Mammary epithelial cell (primary cell): ENCODE data around the gene FKBP8.

ENCODE experiments used
- EZH2 ChIP-seq: IDR thresholded peaks from 2 replicates; pipeline ENCODE4 v1.6.1; 2012; ENCODE audit warnings: low read length, inconsistent platforms, borderline replicate concordance
- TF ChIP-seq, protein P1 (sequence below), 2 donors: IDR thresholded peaks in 1 of 2; conservative IDR thresholded peaks in 1 of 2; 2 replicates each; pipeline ENCODE4 v1.5.1; 2011 to 2012; ENCODE audit warnings: inconsistent platforms in 2 of 2, low read length in 2 of 2, mild to moderate bottlenecking in 2 of 2, control low read depth in 1 of 2, low read depth in 1 of 2; ENCODE audit not compliant: insufficient read depth in 1 of 2; ENCODE audit errors: extremely low read depth in 1 of 2

GRCh38 chr19:18536475-18536874 is 6.9 kb downstream of the FKBP8 start:
- TF ChIP-seq EZH2, result no peak
- TF ChIP-seq, protein P1, sequence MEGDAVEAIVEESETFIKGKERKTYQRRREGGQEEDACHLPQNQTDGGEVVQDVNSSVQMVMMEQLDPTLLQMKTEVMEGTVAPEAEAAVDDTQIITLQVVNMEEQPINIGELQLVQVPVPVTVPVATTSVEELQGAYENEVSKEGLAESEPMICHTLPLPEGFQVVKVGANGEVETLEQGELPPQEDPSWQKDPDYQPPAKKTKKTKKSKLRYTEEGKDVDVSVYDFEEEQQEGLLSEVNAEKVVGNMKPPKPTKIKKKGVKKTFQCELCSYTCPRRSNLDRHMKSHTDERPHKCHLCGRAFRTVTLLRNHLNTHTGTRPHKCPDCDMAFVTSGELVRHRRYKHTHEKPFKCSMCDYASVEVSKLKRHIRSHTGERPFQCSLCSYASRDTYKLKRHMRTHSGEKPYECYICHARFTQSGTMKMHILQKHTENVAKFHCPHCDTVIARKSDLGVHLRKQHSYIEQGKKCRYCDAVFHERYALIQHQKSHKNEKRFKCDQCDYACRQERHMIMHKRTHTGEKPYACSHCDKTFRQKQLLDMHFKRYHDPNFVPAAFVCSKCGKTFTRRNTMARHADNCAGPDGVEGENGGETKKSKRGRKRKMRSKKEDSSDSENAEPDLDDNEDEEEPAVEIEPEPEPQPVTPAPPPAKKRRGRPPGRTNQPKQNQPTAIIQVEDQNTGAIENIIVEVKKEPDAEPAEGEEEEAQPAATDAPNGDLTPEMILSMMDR (conservative IDR thresholded peaks at IDR 0.05 in 1 of 2, IDR thresholded peaks at IDR 0.05 in 1 of 2; ENCODE audit: extremely low read depth in 1 of 2, insufficient read depth in 1 of 2, low read depth in 1 of 2, low read length in 2 of 2), result no peak
